HepG2 (cell line): ENCODE data around the gene APBB3. TPM values are rescaled to one million over a fixed set of nuclear protein-coding genes. Genes with fewer than 3 reads are reported as not detected.
A peak's percentile ranks its signal among the peaks of the same experiment; 100 is the strongest.

Experiments used
- AGO1 ChIP-seq: fragments of 200-400 bp; formaldehyde crosslinking; IDR thresholded peaks from 2 replicates; pipeline ENCODE4 v1.6.1; 2017; ENCODE audit warnings: mild to moderate bottlenecking, low read depth, low read length, moderate library complexity; ENCODE audit not compliant: poor library complexity, severe bottlenecking
- ARID5B ChIP-seq: IDR thresholded peaks from 2 replicates; pipeline ENCODE4 v1.4.0; 2020; ENCODE audit warnings: mild to moderate bottlenecking, missing genetic modification reagents
- DNMT1 ChIP-seq: sonication (generic); formaldehyde crosslinking; IDR thresholded peaks from 2 replicates; pipeline ENCODE4 v1.5.1; 2020; ENCODE audit warnings: mild to moderate bottlenecking, missing genetic modification reagents
- FOXP1 ChIP-seq, 2 experiments: fragments of 450-650 bp in 1 of 2; IDR thresholded peaks; 2 replicates each; pipeline ENCODE4 v1.6.1; 2017 to 2018; ENCODE audit warnings: antibody characterized with exemption in 1 of 2
- GMEB2 ChIP-seq: IDR thresholded peaks from 2 replicates; pipeline ENCODE4 v1.6.1; 2016; ENCODE audit warnings: missing biosample characterization, missing genetic modification reagents, low read depth
- HDAC2 ChIP-seq: sonication (generic); formaldehyde crosslinking; IDR thresholded peaks from 2 replicates; pipeline ENCODE4 v1.4.0; 2020; ENCODE audit warnings: missing genetic modification reagents
- HNF4A ChIP-seq: sonication (generic); formaldehyde crosslinking; IDR thresholded peaks from 2 replicates; pipeline ENCODE4 v1.4.0; 2020; ENCODE audit warnings: missing genetic modification reagents
- KDM4B ChIP-seq: sonication (generic); formaldehyde crosslinking; IDR thresholded peaks from 2 replicates; pipeline ENCODE4 v1.4.0; 2020; ENCODE audit warnings: missing genetic modification reagents
- KMT2B ChIP-seq: IDR thresholded peaks from 2 replicates; pipeline ENCODE4 v1.6.1; 2016; ENCODE audit warnings: missing genetic modification reagents, missing compliant biosample characterization
- MLLT10 ChIP-seq: sonication (generic); formaldehyde crosslinking; IDR thresholded peaks from 2 replicates; pipeline ENCODE4 v1.4.0; 2020; ENCODE audit warnings: missing genetic modification reagents
- SETDB1 ChIP-seq: sonication (generic); formaldehyde crosslinking; IDR thresholded peaks from 2 replicates; pipeline ENCODE4 v1.5.1; 2020; ENCODE audit warnings: missing genetic modification reagents, mild to moderate bottlenecking, borderline replicate concordance
- SIX1 ChIP-seq: sonication (generic); formaldehyde crosslinking; IDR thresholded peaks from 2 replicates; pipeline ENCODE4 v1.4.0; 2020; ENCODE audit warnings: missing genetic modification reagents, borderline replicate concordance
- SKIL ChIP-seq: sonication (generic); formaldehyde crosslinking; IDR thresholded peaks from 2 replicates; pipeline ENCODE4 v1.8.0; 2022; ENCODE audit warnings: missing genetic modification reagents, mild to moderate bottlenecking, moderate library complexity, borderline replicate concordance
- SP4 ChIP-seq: sonication (generic); formaldehyde crosslinking; IDR thresholded peaks from 2 replicates; pipeline ENCODE4 v1.8.1; 2023; ENCODE audit warnings: mild to moderate bottlenecking, missing genetic modification reagents
- SRY ChIP-seq: sonication (generic); formaldehyde crosslinking; IDR thresholded peaks from 2 replicates; pipeline ENCODE4 v1.8.0; 2022; ENCODE audit warnings: mild to moderate bottlenecking, missing genetic modification reagents
- XBP1 ChIP-seq: sonication (generic); formaldehyde crosslinking; IDR thresholded peaks from 2 replicates; pipeline ENCODE4 v1.5.0; 2020; ENCODE audit warnings: missing genetic modification reagents
- ZBTB20 ChIP-seq: sonication (generic); formaldehyde crosslinking; IDR thresholded peaks from 2 replicates; pipeline ENCODE4 v1.8.1; 2023; ENCODE audit warnings: missing genetic modification reagents, low read depth, mild to moderate bottlenecking, borderline replicate concordance
- ZFP37 ChIP-seq: sonication (generic); formaldehyde crosslinking; IDR thresholded peaks from 2 replicates; pipeline ENCODE4 v1.4.0; 2020; ENCODE audit warnings: missing genetic modification reagents, borderline replicate concordance
- ZNF253 ChIP-seq: sonication (generic); formaldehyde crosslinking; IDR thresholded peaks from 2 replicates; pipeline ENCODE4 v1.8.0; 2022; ENCODE audit warnings: mild to moderate bottlenecking, missing genetic modification reagents, borderline replicate concordance
- ZNF30 ChIP-seq: sonication (generic); formaldehyde crosslinking; IDR thresholded peaks from 2 replicates; pipeline ENCODE4 v1.5.0; 2020; ENCODE audit warnings: mild to moderate bottlenecking, missing genetic modification reagents
- ZNF331 ChIP-seq: sonication (generic); formaldehyde crosslinking; IDR thresholded peaks from 2 replicates; pipeline ENCODE4 v1.4.0; 2020; ENCODE audit warnings: missing genetic modification reagents
- ZNF430 ChIP-seq: sonication (generic); formaldehyde crosslinking; IDR thresholded peaks from 2 replicates; pipeline ENCODE4 v1.9.0; 2021; ENCODE audit warnings: mild to moderate bottlenecking, missing genetic modification reagents
- ZSCAN30 ChIP-seq: sonication (generic); formaldehyde crosslinking; IDR thresholded peaks from 2 replicates; pipeline ENCODE4 v1.5.0; 2020; ENCODE audit warnings: mild to moderate bottlenecking, missing genetic modification reagents
- polyA plus RNA-seq, 8 experiments: library from polyadenylated mRNA; depleted of rRNA in 3 of 8; stranded (reverse) in 7 of 8; unstranded in 1 of 8; fragments of >200 nt; fragmentation: Illumina TruSeq in 4 of 8; extraction: Trizol in 4 of 8; gene quantifications; 2 replicates each; pipeline versions ENCODE4 v1.2.1 to v1.2.3, GENCODE V29; 2011 to 2016; ENCODE audit warnings: low read depth in 4 of 8, missing spikeins in 1 of 8, mixed read lengths in 1 of 8; ENCODE audit not compliant: insufficient read depth in 1 of 8
- total RNA-seq, 5 experiments: library from RNA; depleted of rRNA; stranded (reverse); fragments of >200 nt; fragmentation: Illumina TruSeq; extraction: Trizol; gene quantifications; 2 replicates each; pipeline ENCODE4 v1.2.3, GENCODE V29; 2016; ENCODE audit warnings: low read depth in 1 of 5

APBB3 gene
- total and polyA plus RNA-seq, 2 of the 13 experiments (the other 11 are each of a cell fraction or from before 2014, with no cell fraction given) = 0.38 to 0.78 TPM

- TF ChIP-seq HDAC2 (CRISPR knock-in tag) = no peak; the same call in 1 of the 2 replicates
- TF ChIP-seq SETDB1 = no peak
- peak; percentile 23; the same call in 1 of the 2 replicates for TF ChIP-seq KMT2B (CRISPR knock-in tag)
- 0 out of 2 replicates have a peak, but pooled peaks have one; percentile 68 for TF ChIP-seq ZSCAN30 (CRISPR knock-in tag)
- no peak for TF ChIP-seq SKIL
- no peak for TF ChIP-seq KDM4B (CRISPR knock-in tag)
- TF ChIP-seq HNF4A (CRISPR knock-in tag) = peak; percentile 83
- peak; percentile 98 for TF ChIP-seq SP4 (CRISPR knock-in tag)
- peak; percentile 41; the same call in 1 of the 2 replicates for TF ChIP-seq ARID5B (CRISPR knock-in tag)
- no peak for TF ChIP-seq MLLT10 (CRISPR knock-in tag)
- TF ChIP-seq FOXP1 (IDR thresholded peaks at IDR 0.05) = no peak
- no peak; the same call in 1 of the 2 replicates for TF ChIP-seq FOXP1 (CRISPR knock-in tag; IDR thresholded peaks at IDR 0.05)
- TF ChIP-seq GMEB2 = no peak
- TF ChIP-seq ZBTB20 (CRISPR knock-in tag) = peak; percentile 34; the same call in 1 of the 2 replicates
- TF ChIP-seq SIX1 (CRISPR knock-in tag) = no peak
- 0 out of 2 replicates have a peak, but pooled peaks have one; percentile 42 for TF ChIP-seq ZFP37 (CRISPR knock-in tag)
- TF ChIP-seq SRY (CRISPR knock-in tag) = peak; percentile 45; the same call in 1 of the 2 replicates
- peak; percentile 97 for TF ChIP-seq AGO1
- no peak for TF ChIP-seq DNMT1 (CRISPR knock-in tag)
- no peak for TF ChIP-seq ZNF430
- no peak for TF ChIP-seq ZNF30 (CRISPR knock-in tag)
- TF ChIP-seq XBP1 (CRISPR knock-in tag) = no peak
- TF ChIP-seq ZNF253 (CRISPR knock-in tag) = no peak
- peak; percentile 83 for TF ChIP-seq ZNF331 (CRISPR knock-in tag)
These were observed 16.7 kb downstream of the APBB3 start, which contains the start of gene EIF4EBP3 (continued) for GRCh38 chr5:140547508-140548299.
